NCI-H2196 (cell line): ENCODE results near the gene ANKRD29.
"Not testable (repeated sequence)": the region's sequence is repeated elsewhere in the genome, so short reads cannot be mapped to it uniquely, and the experiment has no call there.

Experiments
- DNase-seq: peaks from one replicate; lab custom pipeline; 2025; ENCODE audit not compliant: unreplicated experiment; lab: John Stamatoyannopoulos, UW

ANKRD29 gene

GRCh38 chr18:23645568-23646175 is 17.0 kb downstream of the ANKRD29 start:
- DNase-seq: no peak

DNA sequence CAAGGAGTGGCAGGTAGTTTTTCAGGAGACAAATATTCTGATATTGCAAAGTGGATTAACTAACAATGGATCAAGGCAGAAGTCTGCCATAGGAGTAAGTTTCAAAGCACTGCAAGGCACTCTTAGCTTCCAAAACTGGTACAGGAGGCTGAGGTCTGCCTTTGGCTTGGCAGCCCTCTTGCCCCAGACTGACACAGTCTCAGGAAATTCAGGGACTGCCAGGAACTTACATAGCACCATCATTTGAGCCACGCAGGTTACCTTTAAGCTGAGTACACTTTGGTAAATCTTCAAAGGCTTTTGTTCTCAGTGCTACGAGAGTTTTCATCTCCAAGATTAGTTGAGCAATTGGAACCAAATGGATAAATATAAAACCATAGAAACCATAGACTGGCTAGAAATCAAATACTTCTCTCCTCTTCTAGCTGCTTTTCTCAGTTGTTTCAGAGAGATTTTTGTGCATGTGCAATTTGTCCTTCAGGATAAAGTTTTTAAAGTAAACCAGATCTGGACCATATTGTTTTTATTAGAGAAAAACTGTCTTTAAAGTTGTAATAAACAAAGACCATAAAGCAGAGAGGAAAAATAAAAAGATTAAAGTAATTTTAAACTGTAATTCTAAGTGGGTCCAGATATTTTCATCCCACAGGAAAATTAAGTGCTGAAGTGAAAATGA is 18.8 kb downstream of the ANKRD29 start:
- no peak for DNase-seq

GRCh38 chr18:23641937-23642666 is 20.6 kb downstream of the ANKRD29 start:
- no peak for DNase-seq

DNA sequence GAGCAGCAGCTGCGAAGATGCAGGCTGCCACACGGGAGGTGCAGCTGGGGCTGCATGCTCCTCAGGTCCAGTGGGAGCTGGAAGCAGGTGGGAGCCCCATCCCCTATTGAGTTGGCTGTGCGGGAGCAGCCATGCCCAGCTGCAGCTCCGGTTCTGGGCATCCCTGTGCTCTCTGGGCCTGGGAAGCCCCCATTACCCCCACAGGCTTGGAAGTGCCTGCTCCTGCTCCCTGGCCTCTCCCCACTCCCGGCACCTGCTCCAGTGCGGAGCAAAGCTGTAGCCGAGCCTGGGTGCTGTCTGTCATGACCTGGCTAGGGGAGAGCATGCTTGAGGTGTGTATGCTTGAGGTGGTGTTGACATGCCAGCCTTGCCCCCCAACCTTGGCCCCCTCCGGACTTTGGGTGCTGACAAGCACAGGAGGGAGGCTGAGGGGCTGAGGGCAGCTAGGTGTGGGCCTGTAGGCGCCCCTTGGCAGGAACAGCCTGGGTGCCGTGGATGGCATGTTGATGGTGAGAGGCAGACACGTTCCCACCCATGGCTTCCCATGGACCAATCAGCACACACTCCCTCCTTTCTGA is 21.5 kb downstream of the ANKRD29 start:
- DNase-seq: no peak

GRCh38 chr18:23640052-23640451 is 22.7 kb downstream of the ANKRD29 start:
- no peak for DNase-seq

- DNase-seq: not testable (repeated sequence)
Measured at GRCh38 chr18:23636433-23636832, 26.3 kb downstream of the ANKRD29 start.

DNA sequence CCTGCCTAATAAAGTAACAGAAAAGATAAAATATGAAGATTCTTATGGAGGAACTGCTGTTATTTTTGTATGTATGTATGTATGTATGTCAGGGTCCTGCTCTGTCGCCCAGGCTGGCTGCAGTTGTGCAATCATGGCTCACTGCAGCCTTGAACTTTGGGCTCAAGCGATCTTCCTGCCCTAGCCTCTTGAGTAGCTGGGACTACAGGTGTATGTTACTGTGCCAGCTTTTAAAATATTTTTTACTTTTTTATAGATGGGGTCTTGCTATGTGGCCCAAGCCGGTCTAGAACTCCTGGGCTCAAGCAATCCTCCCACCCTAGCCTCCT is 26.7 kb downstream of the ANKRD29 start:
- DNase-seq: no peak

DNA sequence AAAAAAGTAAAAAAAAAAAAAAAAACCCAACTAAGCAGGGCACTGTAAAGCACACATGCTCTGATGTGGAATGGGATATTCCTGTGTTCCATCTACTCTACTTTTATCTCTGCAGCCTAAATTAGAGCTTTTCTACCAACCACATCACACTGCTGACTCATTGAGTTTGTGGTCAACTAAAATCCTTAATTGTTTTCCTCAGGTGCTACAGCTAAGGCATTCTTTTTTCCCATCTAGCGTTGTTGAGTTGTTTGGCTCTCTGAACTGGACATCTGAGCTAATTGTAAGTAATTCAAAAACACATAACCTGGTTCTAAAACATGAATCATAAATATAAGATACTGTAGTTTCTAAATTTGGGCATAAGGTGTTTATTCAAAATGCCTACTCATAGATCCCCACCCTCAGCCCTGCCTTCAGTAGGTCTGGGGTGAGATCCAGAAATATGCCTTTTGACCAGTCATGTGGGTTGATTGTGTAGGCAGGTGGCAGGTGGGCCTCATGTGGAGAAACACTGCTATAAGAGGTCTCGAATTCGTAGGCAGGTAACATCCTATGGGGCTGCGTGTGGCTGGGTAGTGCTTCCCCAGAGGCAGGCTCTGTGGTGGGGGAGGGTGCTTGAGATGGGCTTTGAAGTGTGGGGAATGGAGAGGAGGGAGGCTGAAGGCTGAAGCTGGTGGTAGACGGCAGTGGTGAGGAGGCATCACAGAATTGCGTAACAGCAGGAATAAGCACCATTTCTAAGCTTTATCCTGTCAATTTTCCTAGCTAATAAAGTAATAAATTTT is 27.2 kb downstream of the ANKRD29 start:
- DNase-seq: no peak

DNA sequence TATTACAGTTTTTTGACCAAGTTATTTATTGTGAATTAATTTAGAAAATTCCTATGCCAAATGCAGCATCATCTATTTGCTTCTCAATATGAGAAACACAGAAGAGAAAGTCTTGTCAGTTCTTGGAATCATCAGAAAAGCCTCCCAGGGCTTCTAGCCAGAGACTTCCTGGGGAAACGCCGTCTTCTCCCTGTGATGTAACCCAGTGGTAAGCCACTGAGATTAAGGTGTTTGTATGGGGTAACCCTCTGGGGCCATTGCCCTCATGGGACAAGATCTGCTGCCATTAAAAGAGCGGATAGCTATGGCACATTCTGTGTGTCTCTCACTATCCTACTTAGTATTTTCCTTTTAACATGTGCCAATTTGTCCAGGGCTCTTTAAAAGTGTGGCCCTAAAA is 28.0 kb downstream of the ANKRD29 start:
- no peak for DNase-seq

DNA sequence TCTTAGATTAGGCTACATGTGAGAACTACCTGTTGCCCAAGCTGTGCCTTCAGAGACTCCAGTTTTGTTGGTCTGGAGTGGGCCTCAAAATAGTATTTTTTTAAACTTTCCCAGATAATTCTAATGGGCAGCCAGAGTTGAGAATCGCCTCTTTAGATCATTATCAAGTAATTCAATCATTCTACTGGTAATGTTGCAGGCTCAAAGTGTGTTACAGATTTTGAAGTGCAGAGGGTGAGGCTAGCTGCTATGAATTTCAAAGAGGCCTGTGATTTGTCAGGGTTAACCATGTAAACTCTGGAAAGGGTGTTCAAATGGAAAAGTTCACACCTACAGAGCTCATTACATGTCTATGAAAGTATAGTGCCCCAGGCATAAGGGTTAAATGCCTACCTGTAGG is 30.1 kb downstream of the ANKRD29 start:
- DNase-seq: no peak

DNA sequence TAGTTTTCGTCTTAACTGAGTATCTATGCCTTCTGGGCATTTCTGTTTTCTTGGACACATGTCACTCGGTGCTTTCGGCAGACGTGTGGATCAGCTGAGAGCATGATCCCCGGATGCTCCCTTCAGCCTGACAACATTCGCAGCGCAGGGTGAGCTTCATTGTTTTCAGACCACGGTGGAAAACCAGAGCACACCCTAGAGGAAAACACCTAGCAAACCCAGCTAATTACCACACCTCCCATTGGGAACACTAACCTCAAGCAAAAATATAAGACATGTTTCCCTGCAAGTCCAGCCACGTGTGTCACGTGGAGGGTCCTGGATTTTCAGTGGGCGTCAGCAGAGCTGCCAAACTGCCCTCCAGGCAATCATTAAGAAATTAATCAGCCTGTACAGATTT is 31.0 kb downstream of the ANKRD29 start:
- no peak for DNase-seq

- no peak for DNase-seq
Measured at GRCh38 chr18:23631312-23631711, 31.4 kb downstream of the ANKRD29 start.

DNA sequence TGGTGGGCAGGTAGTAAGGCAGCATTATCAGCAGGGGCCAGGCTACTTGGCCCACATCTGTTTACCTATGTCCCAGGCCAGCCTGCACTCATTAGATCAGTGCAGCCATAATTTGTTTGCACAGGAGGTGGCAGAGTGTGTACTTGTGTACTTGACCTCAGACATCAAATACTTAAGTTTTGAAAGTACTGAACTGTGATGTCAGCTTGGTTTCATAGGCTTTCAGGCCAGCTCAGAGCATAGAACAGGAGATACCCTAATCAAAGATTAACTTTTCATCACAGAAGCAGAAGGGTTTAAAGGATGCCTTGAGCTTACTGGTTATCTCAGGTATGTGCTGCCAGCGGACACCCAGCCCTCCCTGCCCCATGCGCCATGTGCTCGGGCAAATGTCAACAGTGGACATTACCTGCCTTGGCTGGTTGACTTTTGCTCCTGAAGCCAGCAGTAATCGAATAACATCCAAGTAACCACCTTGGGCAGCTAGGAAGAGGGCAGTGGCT is 33.2 kb downstream of the ANKRD29 start:
- peak; percentile 68 for DNase-seq

GRCh38 chr18:23627970-23628369 is 34.7 kb downstream of the ANKRD29 start:
- no peak for DNase-seq

DNA sequence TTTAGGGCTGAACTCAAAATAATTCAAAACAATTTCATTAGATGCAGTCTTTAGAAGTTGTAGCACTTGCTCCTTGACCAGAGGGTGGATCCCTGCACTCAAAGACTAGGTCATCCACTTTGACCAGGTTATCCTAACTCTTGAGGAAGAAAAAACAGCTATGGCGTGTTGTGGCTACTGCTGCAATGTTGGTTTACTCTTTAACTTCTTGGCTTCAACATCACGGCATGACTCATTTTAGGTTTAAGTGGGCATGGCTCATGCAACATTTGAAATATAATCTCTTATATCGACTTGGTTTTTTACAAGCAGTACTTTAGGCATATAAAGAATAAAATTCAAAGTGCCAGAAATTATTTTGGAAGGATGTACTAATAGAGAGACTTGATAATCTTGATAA is 35.4 kb downstream of the ANKRD29 start:
- peak; percentile 65 for DNase-seq

- DNase-seq: no peak
Measured at GRCh38 chr18:23626451-23627279, 36.0 kb downstream of the ANKRD29 start.

DNA sequence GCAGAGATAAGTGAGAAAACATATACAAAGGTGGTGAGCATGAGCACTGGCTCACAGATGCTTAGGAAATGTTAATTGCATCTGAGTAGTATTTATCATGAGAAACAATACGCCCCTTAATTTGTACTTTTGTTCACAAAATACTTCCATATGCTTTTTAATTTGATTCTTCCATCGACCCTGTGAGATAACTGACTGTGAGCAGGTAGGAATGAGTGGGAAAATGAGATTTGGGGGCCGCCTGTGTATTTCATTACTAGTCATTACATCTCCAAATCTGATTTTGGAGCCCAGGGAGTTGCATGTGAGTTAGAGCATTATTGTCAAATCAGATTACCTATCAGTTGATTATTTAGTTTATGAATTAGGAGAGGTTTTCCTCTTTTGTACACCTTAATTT is 39.7 kb downstream of the ANKRD29 start:
- no peak for DNase-seq

GRCh38 chr18:23619388-23619881 is 43.3 kb downstream of the ANKRD29 start:
- no peak for DNase-seq

DNA sequence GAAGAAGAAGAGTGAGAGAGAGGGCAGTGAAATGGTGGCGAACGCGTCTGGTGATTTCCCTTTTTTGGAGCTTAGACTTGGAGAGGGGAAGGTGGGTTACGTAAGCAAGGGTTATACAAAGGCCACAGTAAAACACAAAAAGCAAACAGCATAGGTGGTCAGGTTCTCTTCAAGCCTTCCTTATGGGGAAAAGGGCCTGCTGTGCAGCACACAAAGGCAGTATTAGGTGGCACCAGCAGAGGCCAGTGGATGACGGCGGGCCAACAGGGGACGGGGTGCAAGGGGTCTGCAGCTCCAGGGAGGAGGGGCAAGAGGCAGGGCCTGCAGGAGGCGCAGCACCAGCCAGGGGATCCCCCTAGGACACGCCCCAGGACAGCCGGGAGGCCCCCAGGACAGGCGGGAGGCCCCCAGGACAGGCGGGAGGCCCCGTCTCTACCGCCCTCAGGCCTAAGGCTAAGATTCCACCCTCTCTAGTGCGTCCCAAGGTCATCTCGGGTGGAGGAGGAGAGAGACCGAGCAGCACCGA is 43.8 kb downstream of the ANKRD29 start:
- no peak for DNase-seq
